MM.1S (cell line): ENCODE results near the gene DNAH10.

ENCODE experiments used
- EZH2 ChIP-seq: fragments of 300-600 bp; sonication (generic); optimal IDR thresholded peaks from 2 replicates; pipeline ENCODE3; 2017; ENCODE audit warnings: low read depth, mild to moderate bottlenecking, antibody characterized with exemption, low read length, mixed read lengths
- TF ChIP-seq, protein P1 (sequence below): fragments of 300-600 bp; sonication (generic); IDR thresholded peaks from 2 replicates; pipeline ENCODE4 v1.5.1; 2016; ENCODE audit warnings: antibody characterized with exemption, low read length, mixed read lengths

DNA sequence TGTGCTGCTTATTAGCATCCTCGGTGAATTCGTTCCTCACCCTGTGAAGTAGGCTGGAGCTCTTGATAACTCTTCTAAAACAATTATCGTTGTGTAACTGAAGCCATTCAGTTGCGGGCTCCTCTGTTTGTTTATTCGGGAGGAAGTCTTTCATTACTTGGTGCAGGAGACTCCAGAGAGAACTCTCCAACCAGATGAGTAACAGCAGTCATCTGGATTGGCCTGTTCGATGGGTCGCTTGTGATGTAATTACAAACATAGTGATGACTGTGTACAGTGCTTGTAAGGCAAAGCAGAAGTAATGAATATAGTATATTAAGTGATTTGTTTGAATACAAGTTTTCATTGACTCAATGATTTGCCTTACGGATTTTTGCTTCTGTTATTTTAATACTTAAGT, 39.1 kb upstream of the DNAH10 start:
- TF ChIP-seq, protein P1, sequence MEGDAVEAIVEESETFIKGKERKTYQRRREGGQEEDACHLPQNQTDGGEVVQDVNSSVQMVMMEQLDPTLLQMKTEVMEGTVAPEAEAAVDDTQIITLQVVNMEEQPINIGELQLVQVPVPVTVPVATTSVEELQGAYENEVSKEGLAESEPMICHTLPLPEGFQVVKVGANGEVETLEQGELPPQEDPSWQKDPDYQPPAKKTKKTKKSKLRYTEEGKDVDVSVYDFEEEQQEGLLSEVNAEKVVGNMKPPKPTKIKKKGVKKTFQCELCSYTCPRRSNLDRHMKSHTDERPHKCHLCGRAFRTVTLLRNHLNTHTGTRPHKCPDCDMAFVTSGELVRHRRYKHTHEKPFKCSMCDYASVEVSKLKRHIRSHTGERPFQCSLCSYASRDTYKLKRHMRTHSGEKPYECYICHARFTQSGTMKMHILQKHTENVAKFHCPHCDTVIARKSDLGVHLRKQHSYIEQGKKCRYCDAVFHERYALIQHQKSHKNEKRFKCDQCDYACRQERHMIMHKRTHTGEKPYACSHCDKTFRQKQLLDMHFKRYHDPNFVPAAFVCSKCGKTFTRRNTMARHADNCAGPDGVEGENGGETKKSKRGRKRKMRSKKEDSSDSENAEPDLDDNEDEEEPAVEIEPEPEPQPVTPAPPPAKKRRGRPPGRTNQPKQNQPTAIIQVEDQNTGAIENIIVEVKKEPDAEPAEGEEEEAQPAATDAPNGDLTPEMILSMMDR, result no peak
- TF ChIP-seq EZH2, result no peak
